ENCODE results near the gene CMTM4.
A peak's percentile ranks its signal among the peaks of the same experiment; 100 is the strongest.
"Not testable (repeated sequence)": the region's sequence is repeated elsewhere in the genome, so short reads cannot be mapped to it uniquely, and the experiment has no call there.

The CMTM4 gene

DNA sequence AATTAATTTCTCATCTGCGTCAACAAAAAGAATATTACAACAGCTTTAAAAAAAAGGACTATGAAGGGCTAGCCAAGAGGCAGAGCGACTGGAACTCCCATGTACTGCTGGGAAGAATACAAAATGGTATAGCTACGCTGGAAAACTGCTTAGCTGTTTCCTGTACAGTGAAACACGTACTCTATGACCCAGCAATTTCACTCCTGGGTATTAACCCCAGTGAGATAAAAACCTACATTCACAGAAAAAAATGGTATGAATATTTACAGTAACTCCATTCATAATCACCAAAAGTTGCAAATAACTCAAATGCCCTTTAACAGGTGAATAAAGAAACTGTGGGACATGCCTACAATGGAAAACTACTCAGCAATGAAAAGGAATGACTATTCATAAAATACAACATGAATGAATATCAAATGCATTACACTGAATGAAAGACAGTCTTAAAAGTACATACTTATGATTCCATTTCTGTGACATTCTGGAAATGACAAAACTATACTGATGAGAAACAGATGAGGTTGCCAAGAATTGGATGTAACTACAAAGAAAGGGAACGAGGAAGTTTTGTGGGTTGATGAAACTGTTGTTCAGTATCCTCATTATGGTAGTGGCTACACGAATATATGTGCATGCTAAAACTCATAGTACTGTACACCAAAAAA lies 27.6 kb downstream of the CMTM4 start:
- DNase-seq = no peak

DNA sequence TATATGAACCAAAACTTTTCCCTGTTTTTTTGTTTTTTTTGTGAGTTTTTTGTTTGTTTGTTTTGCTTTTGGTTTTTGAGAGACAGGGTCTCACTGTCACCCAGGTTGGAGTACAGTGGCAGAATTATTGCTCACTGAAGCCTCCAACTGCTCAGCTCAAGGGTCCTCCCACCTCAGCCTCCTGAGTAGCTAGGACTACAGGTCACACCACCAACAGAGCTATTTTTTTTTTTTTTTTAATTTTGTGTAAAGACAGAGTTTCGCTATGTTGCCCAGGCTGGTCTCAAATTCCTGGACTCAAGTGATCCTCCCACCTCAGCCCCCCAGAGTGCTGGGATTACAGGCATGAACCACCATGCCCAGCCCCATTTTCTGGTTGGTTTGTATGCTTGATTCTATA lies 28.6 kb downstream of the CMTM4 start:
- no peak for DNase-seq

DNA sequence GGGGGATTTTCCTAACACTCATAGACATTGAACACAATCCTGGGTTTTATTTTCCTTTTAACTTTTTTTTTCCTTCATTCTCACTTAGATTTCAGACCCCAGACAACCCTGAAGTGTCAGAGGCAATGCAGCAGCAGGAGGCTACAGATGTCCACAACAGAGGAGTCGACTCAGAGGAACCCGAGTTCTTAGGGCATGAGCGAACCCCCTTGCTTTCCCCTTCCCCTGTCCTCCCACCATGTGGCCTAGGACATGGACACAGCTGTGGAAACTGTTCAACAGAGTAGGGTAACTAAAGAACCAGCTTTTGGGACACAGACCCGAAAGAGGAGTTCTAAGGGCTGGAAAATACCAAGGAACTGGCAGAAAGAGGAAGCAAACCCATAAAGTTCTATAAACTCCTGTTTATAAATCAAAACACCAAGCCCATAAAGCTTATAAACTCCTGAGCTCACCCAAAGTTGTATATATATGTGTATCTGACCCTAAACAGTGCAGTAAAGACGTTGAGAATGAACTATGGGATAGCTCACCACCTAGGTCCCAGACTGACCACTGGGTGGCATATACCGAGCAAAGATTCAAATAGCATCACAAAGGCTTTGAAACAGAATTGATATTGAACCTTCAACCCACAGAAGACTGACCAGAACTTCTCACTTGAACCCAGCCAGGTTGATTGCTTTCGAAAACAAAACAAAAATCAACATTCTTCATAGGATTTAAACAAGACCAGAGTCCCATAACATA lies 33.9 kb downstream of the CMTM4 start:
- no peak for DNase-seq

DNA sequence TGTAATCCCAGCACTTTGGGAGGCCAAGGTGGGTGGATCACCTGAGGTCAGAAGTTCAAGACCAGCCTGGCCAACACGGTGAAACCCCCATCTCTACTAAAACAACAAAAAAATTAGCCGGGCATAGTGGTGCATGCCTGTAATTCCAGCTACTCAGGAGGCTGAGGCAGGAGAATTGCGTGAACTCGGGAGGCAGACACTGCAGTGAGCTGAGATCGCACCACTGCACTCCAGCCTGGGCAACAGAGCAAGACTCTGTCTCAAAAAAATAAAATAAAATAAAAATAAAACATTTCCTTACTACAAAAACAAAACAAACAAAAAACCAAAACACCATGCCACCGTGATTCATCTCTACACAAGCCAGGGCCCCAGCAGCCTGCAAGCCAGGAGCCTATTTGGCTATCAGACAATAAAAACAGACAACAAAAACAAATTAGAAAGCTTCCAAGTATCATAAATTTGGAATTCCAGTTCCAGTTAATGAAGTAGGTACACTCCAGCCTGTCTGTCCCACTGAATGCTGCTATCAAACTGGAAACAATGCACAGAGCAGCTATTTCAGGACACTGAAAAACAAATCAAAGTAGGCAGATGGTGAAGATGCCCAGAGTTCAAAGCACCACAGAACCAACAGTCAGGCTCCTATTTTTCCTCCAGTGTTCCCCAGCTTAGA lies 34.7 kb downstream of the CMTM4 start:
- DNase-seq = not testable (repeated sequence)

DNA sequence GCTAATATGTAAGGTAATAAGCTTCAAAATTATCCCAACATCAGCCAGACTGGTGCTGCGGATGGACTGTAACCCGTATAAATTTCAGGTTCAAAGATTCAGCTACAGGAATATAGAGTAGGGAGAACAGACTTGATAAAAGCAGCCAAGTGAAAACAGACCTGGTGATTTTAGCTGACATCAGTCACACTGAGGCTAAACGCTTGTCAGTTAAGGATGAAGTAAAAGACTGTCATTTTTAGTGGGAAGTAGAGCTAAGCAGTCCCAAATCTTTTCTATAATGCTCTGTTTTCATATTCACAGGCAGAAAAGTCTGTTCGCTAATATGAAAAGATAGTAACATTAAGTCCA lies 35.4 kb downstream of the CMTM4 start:
- DNase-seq = no peak

DNA sequence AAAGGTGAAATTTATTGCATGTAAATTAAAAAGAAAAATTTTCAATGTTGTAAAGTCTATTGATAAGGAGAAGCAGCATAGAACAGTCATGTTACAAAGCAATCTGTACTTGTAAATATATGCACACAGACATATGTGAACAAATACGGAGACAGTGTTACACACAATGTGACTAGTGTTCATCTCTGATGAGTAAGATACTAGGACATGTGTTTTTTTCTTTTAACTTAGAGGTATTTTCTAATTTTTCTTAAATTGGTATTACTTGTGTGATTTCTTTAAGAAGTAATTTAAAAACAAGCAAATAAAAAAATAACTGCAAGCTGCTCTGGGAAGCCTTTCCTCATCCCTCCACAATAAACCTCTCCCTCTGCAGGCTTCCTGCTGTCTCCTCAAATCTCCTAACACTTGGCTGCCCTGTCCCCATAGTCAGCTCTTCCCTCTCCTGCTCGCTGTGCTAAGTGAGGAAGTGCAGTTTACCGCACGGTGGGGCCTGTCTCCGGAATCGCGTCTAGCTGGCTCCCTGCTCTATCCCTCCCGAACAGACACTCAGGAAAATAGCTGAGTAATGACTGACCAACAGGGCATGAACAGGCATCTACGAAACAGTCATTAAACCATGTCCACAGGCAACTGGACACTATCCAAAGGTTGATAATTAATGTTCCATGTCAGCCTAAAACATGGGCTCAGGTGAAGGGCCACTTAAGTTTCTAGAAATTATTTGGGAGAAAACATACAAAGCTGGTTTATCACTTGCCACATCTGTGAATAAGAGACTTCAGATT lies 35.9 kb downstream of the CMTM4 start:
- DNase-seq = no peak

DNA sequence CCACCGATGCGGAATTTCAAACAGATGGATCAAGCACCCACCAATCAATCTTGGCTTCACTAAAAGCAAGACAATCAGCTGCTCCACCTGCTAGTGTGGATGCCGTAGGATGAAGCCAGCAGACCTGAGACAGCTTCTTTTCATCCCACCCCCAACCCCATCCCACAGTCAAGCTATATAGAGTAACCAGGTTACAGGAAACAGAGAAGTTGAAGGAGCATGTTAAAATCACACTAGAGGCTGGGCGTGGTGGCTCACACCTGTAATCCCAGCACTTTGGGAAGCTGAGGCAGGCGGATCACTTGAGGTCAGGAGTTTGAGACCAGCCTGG lies 37.7 kb downstream of the CMTM4 start:
- DNase-seq = no peak

DNA sequence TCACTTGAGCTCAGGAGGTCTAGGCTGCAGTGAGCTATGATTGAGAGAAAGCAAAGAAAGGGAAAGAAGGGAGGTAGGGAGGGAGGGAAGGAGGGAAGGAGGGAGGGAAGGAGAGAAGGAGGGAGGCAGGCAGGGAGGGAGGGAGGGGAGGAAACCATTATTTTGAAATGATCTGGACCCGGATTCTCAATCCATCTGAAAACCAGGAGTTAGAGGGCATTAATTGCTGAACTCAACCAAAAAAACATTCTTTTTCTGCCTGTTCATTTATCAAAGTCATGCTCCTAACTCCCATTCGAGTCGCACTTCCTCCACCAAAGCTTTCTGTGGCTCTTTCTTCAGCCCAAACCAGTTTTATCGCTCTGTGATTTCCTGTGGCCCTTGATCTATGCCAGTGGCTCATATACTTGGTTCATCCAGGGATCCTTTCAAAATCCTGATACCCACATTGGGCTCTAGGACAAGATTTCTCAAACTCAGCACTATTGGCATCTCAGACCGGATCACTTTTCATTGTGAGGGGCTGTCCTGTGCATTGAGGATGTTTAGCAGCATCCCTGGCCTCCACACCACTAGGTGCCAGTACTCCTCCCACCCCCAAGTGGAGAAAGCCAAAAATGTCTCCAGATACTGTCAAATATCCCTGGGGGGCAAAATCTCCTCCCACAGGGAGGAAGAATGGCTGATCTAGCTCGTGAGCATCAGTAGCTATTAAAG lies 38.2 kb downstream of the CMTM4 start:
- no peak for DNase-seq

DNA sequence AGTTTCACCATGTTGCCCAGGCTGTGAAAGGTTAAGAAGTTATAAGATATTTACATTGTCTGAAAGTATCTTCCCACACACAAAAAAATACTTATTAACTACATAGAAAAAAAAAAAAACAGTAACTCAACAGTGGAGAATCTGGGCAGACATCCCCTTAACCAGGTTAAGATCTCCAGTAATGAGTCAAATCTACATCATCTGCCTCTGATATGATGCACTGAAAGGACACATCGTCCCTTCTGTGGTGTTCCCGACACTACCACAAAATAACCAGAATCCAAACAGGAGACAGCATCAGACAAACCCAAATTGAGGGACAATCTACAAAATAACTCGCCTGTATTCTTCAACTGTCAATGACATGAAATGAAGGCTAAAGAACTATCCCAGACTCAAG lies 40.0 kb downstream of the CMTM4 start:
- DNase-seq = no peak

DNA sequence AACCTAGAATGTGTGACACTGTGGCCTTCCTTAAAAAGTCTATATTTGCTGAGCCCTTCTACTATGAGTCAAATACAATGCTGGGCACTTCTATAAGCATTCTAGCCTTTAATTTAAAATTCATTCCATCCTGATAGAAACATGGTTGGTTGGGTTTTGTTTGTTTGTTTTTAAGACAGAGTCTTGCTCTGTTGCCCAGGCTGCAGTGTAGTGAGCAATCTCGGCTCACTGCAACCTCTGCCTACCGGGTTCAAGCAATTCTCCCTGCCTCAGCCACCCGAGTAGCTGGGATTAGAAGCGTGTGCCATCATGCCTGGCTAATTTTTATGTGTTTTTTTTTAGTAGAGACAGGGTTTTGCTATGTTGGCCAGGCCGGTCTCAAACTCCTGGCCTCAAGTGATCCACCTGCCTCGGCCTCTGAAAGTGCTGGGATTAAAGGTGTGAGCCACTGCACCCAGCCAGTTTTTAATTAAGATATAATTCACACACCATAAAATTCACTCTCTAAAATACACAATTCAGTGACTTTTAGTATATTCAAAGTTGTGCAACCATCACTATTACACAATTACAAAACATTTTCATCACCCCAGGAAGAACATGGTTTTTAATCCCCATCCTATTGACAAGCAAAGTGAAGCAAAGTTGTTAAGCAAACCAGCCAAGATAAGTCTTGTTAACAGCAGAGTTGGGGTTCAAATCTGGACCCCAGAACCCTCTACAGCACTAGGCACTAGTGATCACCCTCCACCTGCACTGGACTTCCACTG lies 42.8 kb downstream of the CMTM4 start:
- DNase-seq = no peak

DNA sequence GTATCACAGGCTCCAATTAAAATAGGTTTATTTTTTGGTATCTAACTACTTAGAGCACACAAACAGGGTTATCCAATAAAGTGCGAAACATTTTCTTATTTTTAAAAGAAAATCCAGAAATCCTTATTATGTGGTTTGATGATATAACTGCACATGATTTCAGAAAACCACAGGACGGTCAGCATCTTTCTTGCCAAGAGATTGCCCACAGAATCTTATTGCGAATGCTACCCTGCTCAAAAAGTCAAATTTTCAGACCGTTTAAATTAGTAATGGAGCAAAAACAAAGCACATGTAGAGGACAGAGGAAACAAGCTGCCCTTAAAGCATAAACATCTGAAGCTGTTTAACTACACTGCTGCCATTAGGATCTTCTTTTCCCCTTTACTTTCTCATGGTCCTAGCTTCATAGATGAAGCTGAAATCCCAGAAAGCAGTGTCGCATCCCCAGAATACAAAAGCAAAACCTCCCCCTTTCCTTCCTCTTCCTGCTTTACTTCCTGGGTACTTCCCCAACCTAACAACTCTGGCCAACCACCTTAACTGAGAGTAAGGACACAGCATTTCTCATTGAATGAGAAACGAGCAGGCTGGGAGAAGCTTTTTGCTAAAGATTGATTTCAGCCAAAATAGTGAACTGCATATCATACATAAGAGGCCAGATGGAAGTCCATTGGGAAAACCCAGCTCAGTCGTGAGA lies 43.7 kb downstream of the CMTM4 start:
- DNase-seq = no peak

DNA sequence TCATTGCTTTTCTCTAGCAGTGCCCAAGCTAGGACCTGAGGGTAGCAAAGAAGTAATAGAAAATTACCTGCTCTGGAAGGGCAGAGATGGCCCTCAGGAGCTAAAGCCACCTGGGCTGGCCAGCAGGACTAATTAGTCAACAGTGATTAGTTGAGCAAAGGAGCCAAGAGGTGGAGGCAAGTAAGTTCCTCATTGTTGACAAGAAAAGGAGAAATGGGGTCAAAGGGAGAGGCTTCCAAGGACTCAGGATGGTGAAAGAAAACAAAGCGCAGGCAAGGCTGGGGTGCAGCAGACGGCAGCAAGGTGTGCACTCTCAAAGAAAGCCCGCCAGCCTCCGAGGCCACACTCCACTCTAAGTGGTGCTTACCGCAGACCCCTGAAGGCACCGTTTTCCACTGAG lies 44.6 kb downstream of the CMTM4 start:
- DNase-seq = no peak

DNA sequence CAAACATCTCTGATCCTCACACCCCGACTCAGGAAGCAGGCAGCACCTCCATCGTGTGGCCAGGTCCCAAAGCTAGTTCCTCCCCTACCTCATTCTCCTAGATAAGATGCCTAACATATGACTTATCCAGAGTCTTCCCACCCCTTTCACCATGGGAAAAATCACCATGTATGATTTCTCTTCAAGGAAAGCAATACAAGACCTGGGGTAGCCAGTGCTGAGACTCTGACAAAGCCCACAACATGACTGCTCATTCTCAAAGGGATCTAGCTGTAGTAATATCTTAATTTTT lies 45.1 kb downstream of the CMTM4 start:
- no peak for DNase-seq

DNA sequence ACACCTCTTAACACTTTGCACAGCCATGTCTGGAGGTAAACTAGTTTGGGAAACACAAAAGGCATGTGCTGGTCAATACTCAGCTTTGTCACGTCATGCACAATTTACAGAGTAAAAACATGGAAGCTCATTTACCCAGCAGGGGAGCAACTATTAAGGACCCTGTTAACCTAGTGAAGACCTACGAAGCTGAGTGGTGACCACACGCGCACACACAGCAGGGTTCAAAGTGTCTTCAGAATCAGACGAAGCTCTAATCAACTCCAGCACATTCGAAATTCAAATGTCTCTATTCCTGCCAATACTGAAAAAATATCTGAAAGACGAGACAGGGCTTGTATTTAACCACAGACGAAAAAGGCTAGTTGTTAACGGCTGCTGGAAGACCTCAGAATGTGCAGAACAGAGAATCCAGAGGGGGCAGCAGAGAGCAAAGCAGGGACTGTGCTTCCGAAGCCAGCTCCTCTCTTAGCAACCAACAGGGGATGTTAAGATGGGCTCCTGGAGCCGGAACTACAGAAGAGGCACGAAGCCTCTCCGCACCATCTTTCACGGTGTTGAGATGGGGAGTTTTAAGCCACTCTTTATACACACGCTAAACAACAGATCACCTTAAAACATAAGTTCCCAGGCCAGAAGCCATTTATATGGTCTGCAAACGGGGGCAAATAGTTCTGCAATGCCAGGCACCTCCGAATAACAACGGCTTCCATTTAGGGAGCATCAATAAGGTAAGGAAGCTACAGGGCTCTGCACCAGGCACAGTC lies 45.7 kb downstream of the CMTM4 start:
- DNase-seq = peak; percentile 81

DNA sequence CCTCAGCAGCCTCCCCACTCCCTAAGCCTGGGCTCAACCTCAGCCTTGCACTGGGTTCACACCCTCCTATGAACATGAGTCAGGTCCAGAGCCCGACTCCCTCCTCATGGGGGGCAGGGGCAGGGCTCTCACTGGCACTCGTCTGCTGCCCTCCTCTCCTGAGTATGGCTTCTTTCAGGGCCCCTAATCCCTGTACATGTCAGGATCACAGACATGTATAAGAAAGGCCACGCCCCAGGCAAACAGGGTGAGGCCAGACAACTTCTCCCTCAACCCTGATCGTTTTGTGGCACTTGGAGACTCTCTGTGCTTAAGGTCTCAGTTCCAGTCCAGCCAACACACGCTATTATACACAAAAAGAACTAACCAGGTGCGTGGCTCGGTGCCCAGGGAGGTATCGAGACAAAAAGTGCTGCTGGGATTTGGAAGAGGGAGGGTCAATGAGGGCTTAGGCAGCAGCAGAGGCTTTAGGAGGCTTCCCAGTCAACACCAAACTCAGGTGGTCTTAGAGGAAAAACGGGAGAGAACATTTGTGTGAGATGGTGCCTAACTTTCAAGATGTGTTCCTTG lies 46.8 kb downstream of the CMTM4 start:
- DNase-seq = no peak

DNA sequence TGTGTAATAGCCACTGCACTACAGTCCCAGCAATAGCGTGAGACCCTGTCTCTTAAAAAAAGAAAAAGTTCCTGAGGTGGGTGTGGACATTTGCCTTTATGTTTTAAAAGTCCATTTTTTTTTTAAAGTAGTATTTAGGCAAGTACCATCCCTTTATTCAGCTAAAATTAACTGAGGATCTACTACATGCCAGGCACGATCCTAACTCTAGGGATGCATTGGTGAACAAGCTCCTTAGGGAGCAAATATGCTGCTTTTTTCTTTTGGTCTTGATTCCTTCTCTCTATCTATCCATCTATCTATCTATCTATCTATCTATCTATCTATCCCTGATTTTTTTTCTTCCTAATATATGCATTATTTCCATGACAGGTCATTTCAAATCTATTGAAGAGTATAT lies 47.4 kb downstream of the CMTM4 start:
- DNase-seq = no peak

DNA sequence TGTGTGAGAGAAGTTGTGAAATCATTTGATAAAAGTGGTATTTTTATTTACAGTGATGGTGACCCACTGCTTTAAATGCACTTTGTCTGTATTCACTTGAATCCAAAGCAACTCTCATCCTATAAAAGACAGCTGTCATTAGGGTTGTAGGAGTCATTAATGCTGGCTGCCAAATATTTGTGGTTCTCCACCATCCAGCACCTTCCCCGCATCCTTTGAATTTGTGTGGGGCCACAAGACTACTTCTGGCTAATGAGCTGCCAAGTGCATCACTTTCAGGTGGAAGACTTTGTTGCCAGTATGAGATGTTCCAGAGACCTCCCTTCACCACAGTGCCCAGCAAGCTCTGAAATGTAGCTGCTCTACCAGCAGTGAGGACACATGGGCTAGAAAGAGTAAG lies 48.7 kb downstream of the CMTM4 start:
- DNase-seq = no peak

DNA sequence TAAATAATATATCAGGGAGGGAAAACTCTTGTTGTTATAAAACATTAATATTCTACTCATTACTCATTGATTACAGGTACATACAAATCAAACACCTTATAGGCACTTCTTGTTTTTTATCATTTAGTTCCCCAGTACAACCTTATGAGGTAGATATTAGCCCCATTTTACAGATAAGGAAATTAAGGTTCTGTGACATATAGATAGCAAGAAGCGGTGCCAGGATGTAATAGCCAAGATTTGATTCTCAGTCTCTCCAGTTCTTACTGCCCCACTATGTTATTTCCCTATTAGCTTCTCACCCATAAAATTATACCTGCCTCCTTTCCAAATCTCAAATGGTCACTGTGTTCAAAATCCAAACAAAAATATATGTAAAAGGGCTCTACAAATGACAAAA lies 55.2 kb downstream of the CMTM4 start:
- no peak for DNase-seq

DNA sequence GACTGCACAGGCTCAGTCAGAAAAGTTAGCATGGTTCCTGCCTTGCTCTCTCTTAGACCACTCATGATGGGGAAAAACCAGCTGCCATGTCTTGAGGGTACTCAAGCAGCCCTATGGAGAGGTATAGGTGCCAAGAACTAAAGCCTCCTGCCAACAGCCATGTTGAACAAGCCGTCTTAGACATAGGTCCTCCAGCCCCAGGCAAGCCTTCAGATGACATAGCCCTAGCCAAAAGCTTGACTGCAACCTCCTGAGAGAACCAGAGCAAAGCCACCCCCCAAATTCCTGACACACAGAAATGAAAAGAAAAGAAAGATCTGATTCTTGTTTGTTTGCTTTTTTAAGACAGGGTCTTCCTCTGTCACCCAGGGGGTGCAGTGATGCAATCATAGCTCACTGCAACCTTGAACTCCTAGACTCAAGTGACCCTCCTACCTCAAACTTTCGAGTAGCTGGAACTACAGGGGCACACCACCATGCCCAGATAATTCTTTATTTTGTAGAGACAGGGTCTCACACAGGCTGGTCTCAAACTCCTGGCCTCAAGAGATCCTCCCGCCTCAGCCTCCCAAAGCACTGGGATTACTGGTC lies 55.7 kb downstream of the CMTM4 start:
- no peak for DNase-seq

All from CD4-positive, alpha-beta T cell treated with Interleukin-21 for 1 hour (primary cell).